GM12875 (cell line): ENCODE measurements around the gene FERMT1.
"Not testable (repeated sequence)": the region's sequence is repeated elsewhere in the genome, so short reads cannot be mapped to it uniquely, and the experiment has no call there.

ENCODE experiments used
- H3K4me3 ChIP-seq: one replicate; pipeline ENCODE4 v1.5.1; 2011; ENCODE audit warnings: low read depth, low read length, control low read depth
- CTCF ChIP-seq: IDR thresholded peaks from 2 replicates; pipeline ENCODE4 v1.5.1; 2011; ENCODE audit warnings: low read depth, mild to moderate bottlenecking, control low read depth, inconsistent platforms, low read length, moderate library complexity, borderline replicate concordance; ENCODE audit not compliant: insufficient read depth

Gene FERMT1

GRCh38 chr20:6116758-6117157, 6.1 kb downstream of the FERMT1 start:
- TF ChIP-seq CTCF = no peak
- no peak overlapping the region for H3K4me3 ChIP-seq

GRCh38 chr20:6115221-6115895, 7.5 kb downstream of the FERMT1 start:
- no peak overlapping the region for H3K4me3 ChIP-seq
- TF ChIP-seq CTCF = no peak

- H3K4me3 ChIP-seq = no peak overlapping the region
- TF ChIP-seq CTCF = no peak
Observed at GRCh38 chr20:6114696-6115095, 8.1 kb downstream of the FERMT1 start.

GRCh38 chr20:6113951-6114350, 8.9 kb downstream of the FERMT1 start:
- no peak for TF ChIP-seq CTCF
- no peak overlapping the region for H3K4me3 ChIP-seq

GRCh38 chr20:6112965-6113364, 9.9 kb downstream of the FERMT1 start:
- not testable (repeated sequence) for H3K4me3 ChIP-seq

- TF ChIP-seq CTCF = no peak
- H3K4me3 ChIP-seq = no peak overlapping the region
Observed at GRCh38 chr20:6108330-6108729, 14.5 kb downstream of the FERMT1 start.

- H3K4me3 ChIP-seq = no peak overlapping the region
- TF ChIP-seq CTCF = no peak
Observed at GRCh38 chr20:6104493-6105188, 18.2 kb downstream of the FERMT1 start.
